HG02981 (cell line): ENCODE measurements around the gene MYO10.
"Not testable (repeated sequence)": the region's sequence is repeated elsewhere in the genome, so short reads cannot be mapped to it uniquely, and the experiment has no call there.

ENCODE experiments used
- ATAC-seq: cut with Tn5 transposase; IDR thresholded peaks from one replicate; pipeline ENCODE4 v1.9.1; 2021; ENCODE audit warnings: mild to moderate bottlenecking, moderate library complexity; ENCODE audit not compliant: unreplicated experiment

The MYO10 gene

DNA sequence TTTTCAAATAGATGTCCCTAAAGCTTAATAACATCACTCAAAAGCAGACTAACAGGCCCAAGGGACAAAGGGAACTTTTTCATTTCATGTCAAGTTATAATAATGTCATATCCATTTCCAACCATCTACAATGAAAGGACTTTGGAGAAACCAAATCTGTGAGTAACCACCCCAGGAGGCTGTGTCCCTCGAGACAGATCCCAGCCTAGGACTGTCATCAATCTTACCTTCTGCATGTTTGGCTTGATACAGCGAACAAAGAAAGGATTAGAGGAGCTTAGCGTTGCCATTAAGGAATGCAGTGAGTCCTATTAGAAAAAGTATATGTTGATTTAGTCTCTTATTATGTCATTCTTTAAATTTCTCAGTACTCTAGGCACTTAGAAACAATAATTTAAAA lies 181.5 kb downstream of the MYO10 start:
- ATAC-seq = no peak

GRCh38 chr5:16754086-16754485 lies 182.0 kb downstream of the MYO10 start:
- no peak for ATAC-seq

- ATAC-seq = no peak
Measured at GRCh38 chr5:16750445-16750844, 185.6 kb downstream of the MYO10 start.

GRCh38 chr5:16749626-16750025 lies 186.5 kb downstream of the MYO10 start:
- ATAC-seq = no peak

DNA sequence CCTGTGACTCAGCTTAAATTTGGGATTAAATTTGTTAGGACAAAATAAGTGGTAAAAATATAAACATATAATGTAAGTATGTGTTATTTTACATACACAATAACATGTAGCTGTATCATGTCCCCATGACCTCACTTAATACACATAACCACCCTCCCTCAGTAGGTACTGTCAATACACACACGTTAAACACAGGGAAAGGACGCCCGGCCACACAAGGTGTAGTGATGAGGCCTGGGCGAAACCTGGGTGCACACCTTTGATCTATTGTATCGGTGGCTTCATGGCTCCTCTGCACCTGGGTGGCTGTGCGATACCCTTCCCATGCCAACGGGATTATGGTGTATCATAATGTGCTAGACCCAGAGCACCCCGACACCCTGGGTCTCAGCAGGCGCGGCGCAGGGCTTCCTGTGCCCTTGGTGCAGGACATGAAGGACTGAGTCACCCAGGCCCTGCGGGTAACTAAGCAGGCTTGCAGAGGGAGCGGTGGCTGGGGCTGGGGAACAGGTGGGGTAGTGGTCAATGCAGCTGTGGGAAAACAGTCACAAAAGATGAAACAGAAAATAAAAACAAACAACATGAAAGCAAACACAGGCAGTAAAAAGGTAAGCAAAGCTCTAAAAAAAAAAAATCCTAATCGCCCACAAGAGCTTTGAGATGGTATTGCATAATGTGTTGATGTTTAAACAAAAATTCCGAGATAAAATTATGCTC lies 191.8 kb downstream of the MYO10 start:
- ATAC-seq = no peak

DNA sequence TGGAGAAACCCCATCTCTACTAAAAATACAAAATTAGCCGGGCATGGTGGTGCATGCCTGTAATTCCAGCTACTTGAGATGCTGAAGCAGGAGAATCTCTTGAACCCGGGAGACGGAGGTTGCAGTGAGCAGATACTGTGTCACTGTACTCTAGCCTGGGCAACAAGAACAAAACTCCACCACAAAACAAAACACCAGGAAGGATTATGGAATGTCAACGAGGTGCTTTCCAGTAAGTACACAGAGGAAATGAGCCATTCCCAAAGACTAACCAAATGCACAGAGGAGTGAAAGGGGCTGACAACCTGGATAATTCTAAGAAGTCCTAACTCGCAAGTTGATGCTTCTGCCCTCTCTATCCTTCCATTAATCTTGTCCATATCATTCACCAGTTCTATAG lies 193.2 kb downstream of the MYO10 start:
- ATAC-seq = no peak

GRCh38 chr5:16740811-16741392 lies 195.2 kb downstream of the MYO10 start:
- no peak for ATAC-seq

GRCh38 chr5:16740066-16740810 lies 195.8 kb downstream of the MYO10 start:
- ATAC-seq = no peak

DNA sequence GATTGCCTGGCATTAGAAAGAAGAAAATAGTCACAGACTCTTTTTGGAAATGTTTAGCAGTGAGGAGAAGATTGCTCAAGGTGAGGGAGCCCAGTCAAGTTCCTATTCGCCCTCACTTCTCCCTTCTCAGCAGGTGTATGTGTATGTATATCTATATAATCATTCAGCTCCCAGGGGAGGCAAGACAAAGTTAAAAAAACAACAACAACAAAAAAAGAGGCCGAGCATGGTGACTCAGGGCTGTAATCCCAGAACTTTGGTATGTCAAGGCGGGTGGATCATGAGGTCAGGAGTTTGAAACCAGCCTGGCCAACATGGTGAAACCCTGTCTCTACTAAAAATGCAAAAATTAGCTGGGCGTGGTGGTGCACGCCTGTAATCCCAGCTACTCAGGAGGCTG lies 197.7 kb downstream of the MYO10 start:
- not testable (repeated sequence) for ATAC-seq

DNA sequence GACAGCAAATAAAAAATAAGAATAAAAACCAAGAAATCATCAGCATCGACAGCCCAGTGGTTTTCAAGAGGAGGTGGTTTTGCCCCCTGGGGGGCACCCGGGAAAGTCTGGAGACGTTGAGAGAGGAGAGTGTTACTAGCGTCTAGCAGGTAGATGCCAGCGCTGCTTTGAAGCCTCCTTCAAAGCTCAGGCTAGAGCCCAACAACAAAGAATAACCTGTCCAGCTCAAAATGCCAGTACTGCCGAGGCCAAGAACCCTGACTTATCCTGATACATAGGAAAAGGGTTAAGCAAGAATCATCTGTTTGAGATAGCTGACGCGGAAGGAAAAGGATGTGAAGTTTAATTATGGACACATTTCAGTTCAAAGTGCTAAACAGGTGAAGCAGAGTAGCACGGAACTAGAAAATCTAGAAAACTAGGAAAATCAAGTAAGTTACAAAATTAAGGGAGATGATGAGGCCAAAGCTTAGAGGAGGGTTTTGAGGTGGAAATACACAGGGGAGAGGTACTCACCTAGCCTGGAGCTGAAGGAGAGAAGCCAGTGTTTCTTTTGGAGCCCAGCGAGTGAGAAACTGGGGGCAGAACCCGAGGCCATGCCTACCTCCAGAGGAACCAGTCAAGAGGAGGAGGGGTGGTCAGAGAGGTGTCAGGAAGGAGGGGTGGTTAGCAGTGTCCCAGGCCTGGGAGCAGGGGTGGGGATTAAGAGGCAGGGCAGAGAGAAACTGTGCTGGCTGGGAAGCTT lies 198.3 kb downstream of the MYO10 start:
- ATAC-seq = no peak

- no peak for ATAC-seq
Measured at GRCh38 chr5:16737209-16737608, 198.9 kb downstream of the MYO10 start.

GRCh38 chr5:16736158-16736995 lies 199.7 kb downstream of the MYO10 start:
- ATAC-seq = no peak

- ATAC-seq = no peak
Measured at GRCh38 chr5:16735101-16736060, 200.7 kb downstream of the MYO10 start.

- ATAC-seq = no peak
Measured at GRCh38 chr5:16733331-16734006, 202.6 kb downstream of the MYO10 start.

DNA sequence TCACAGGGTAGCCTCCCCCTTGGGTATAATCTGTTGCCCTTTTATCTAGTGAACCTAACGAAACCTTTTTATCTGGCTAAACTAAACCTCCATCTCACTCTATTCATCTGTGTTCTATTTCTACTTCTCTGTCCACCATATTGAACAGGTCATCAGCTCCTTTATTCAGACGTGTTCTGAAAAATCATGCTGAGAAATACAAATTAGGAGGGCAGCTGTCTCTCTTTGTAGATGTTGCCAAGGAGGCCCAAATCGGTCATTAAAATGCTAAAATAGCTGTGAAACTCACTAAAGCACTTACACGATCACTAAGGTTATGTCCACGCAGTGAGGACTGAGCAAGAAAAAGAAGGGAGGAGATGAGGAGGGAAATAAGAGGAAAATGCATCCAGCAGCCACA lies 203.7 kb downstream of the MYO10 start:
- no peak for ATAC-seq

DNA sequence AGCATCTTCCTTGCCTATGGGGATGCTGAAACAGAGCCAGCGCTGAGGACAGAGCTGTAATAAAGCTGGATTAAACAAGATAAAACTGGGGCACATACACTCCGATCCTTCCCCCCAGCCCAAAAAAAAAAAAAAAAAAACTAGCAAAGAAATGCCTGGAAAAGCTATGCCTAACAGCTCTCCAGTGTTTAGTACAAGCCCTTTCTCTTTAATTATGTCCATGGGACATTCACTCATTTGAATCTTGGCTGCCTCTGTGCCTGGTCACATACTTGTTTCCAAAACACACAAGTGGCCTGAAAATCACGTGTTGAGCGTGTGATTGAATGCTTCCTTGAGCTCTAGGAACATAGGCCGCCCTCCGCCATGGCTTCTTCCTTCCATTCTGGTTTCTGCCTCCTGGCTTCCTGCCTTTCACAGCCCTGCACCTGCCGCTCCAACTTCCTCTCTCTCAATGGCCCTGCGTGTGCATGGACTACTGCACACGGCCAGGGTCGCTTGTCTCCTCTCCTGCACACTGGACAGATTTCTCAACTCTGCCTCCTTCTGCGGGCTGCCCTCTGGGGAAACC lies 208.2 kb downstream of the MYO10 start:
- ATAC-seq = no peak

DNA sequence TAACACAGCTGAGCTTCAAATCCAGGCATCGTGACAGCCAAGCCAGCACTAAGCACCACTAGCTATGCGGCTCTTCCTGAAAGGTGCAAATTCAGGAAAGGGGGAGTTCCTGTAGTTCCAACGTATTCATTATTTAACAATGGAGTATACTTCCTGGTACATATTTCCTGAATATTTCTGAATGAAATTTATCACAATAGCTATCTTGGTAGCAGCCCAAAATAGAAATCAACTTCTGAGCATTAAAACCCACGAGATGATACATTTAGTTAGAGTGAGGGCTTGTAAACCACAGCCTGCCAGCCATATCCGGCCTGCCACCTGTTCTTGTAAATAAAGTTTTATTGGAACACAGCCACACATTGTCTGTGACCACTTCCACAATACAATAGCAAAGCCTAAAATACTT lies 209.5 kb downstream of the MYO10 start:
- ATAC-seq = peak; percentile 43

DNA sequence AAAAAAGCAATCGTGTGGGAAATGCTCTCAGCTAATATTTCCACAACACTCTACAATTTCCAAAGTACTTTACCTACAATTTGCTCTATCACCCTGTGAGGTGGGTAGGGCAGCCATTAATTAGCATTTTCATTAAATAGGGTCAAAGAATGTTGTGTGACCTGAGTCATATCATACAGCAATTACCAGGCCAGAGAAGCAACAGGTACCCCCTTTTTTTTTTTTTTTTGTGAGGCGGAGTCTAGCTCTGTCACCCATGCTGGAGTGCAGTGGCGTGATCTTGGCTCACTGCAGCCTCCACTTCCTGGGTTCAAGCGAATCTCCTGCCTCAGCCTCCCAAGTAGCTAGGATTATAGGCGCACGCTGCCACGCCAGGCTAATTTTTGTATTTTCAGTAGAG lies 210.5 kb downstream of the MYO10 start:
- ATAC-seq = no peak

GRCh38 chr5:16723821-16724220 lies 212.3 kb downstream of the MYO10 start:
- no peak for ATAC-seq
